ENCODE results near the gene FOSL2.

DNA sequence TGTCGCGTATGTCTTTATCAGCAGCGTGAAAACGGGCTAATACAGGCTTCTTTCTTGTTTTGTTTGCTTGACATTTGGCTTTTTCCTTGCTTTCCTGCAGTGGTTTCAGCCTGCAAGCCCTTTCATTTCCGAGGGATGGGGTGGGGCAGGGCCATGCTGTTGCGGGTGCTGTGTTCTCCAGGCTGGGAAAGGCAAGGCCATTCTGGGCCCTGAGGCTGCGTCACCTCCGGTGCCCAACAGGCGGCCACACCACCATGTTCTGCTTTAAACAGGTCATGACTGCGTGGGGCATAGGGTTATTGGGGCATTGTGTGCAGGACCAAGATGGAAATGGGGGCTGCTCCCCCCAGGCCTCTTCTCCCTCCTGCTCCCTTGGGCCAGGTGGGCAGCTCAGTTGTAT lies 64.6 kb downstream of the FOSL2 start:
- TF ChIP-seq, protein P1, sequence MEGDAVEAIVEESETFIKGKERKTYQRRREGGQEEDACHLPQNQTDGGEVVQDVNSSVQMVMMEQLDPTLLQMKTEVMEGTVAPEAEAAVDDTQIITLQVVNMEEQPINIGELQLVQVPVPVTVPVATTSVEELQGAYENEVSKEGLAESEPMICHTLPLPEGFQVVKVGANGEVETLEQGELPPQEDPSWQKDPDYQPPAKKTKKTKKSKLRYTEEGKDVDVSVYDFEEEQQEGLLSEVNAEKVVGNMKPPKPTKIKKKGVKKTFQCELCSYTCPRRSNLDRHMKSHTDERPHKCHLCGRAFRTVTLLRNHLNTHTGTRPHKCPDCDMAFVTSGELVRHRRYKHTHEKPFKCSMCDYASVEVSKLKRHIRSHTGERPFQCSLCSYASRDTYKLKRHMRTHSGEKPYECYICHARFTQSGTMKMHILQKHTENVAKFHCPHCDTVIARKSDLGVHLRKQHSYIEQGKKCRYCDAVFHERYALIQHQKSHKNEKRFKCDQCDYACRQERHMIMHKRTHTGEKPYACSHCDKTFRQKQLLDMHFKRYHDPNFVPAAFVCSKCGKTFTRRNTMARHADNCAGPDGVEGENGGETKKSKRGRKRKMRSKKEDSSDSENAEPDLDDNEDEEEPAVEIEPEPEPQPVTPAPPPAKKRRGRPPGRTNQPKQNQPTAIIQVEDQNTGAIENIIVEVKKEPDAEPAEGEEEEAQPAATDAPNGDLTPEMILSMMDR (IDR thresholded peaks at IDR 0.05 in 8 of 11, conservative IDR thresholded peaks at IDR 0.05 in 3 of 11) = no peak
- TF ChIP-seq POLR2AphosphoS5 (IDR thresholded peaks at IDR 0.05) = no peak
- TF ChIP-seq POLR2A (IDR thresholded peaks at IDR 0.05) = no peak

Data from spleen (tissue), 7 donors.